GM18499 (cell line): Measurements from ENCODE around the gene C2orf78.
A peak's percentile ranks its signal among the peaks of the same experiment; 100 is the strongest.
"Not testable (repeated sequence)": the region's sequence is repeated elsewhere in the genome, so short reads cannot be mapped to it uniquely, and the experiment has no call there.

Experiments
- ATAC-seq: cut with Tn5 transposase; IDR thresholded peaks from one replicate; pipeline ENCODE4 v1.9.1; 2021; ENCODE audit warnings: moderate number of reproducible peaks; ENCODE audit not compliant: insufficient read depth, unreplicated experiment

The C2orf78 gene

GRCh38 chr2:73778867-73779466, 5.0 kb upstream of the C2orf78 start:
- not testable (repeated sequence) for ATAC-seq

- ATAC-seq = peak; percentile 98
Measured at GRCh38 chr2:73779467-73780236, 4.3 kb upstream of the C2orf78 start, which contains the start of gene DUSP11. DUSP11 (minus strand) TSS chr2:73780103; CDS start chr2:73779974, 129 bp downstream.

- no peak for ATAC-seq
Measured at GRCh38 chr2:73780237-73780582, 3.8 kb upstream of the C2orf78 start.

- not testable (repeated sequence) for ATAC-seq
Measured at GRCh38 chr2:73783402-73783801, 581 bp upstream of the C2orf78 start.

GRCh38 chr2:73811878-73812277, 27.9 kb downstream of the C2orf78 start:
- no peak for ATAC-seq

GRCh38 chr2:73812635-73813034, 28.7 kb downstream of the C2orf78 start:
- ATAC-seq = no peak

- no peak for ATAC-seq
Measured at GRCh38 chr2:73818296-73818695, 34.3 kb downstream of the C2orf78 start.

GRCh38 chr2:73821227-73821626, 37.2 kb downstream of the C2orf78 start:
- no peak for ATAC-seq

GRCh38 chr2:73821669-73822068, 37.7 kb downstream of the C2orf78 start:
- ATAC-seq = no peak

- ATAC-seq = no peak
Measured at GRCh38 chr2:73822276-73822675, 38.3 kb downstream of the C2orf78 start.

- no peak for ATAC-seq
Measured at GRCh38 chr2:73822991-73823390, 39.0 kb downstream of the C2orf78 start.

- no peak for ATAC-seq
Measured at GRCh38 chr2:73823416-73823815, 39.4 kb downstream of the C2orf78 start.

GRCh38 chr2:73823916-73824523, 40.0 kb downstream of the C2orf78 start:
- ATAC-seq = no peak

- ATAC-seq = no peak
Measured at GRCh38 chr2:73825408-73825807, 41.4 kb downstream of the C2orf78 start.

- ATAC-seq = no peak
Measured at GRCh38 chr2:73827018-73827417, 43.0 kb downstream of the C2orf78 start.

GRCh38 chr2:73827660-73828388, 43.8 kb downstream of the C2orf78 start:
- no peak for ATAC-seq

- ATAC-seq = no peak
Measured at GRCh38 chr2:73828389-73828817, 44.4 kb downstream of the C2orf78 start.

- ATAC-seq = peak; percentile 63
Measured at GRCh38 chr2:73828818-73829570, 45.0 kb downstream of the C2orf78 start, which contains the start of gene STAMBP. STAMBP (plus strand) TSS chr2:73828961; CDS start chr2:73830857, 1,896 bp downstream.

GRCh38 chr2:73830871-73831401, 47.0 kb downstream of the C2orf78 start:
- no peak for ATAC-seq

- ATAC-seq = no peak
Measured at GRCh38 chr2:73832930-73833329, 48.9 kb downstream of the C2orf78 start.
